Neural cell (in vitro differentiated cells): ENCODE measurements around the gene ZCCHC24. TPM values are rescaled to one million over a fixed set of nuclear protein-coding genes. Genes with fewer than 3 reads are reported as not detected.
"Not testable (repeated sequence)": the region's sequence is repeated elsewhere in the genome, so short reads cannot be mapped to it uniquely, and the experiment has no call there.

Experiments
- H2AFZ ChIP-seq: fragments of 200-600, 300-800 bp; sonication (generic), shearing (Covaris generic); 2 replicates; pipeline ENCODE4 v1.6.0; 2014; ENCODE audit warnings: low read depth, mild to moderate bottlenecking, antibody characterized with exemption, low read length, moderate library complexity
- H3F3A ChIP-seq: fragments of 200-600 bp; shearing (Covaris generic); 2 replicates; pipeline ENCODE4 v1.6.1; 2016; ENCODE audit warnings: mild to moderate bottlenecking, moderate library complexity, mixed read lengths, antibody characterized with exemption, low read length; ENCODE audit not compliant: insufficient read depth, poor library complexity, severe bottlenecking
- H3K27ac ChIP-seq: fragments of 200-600, 300-800 bp; sonication (generic), shearing (Covaris generic); 2 replicates; pipeline ENCODE4 v1.5.1; 2014; ENCODE audit warnings: mild to moderate bottlenecking, low read length, moderate library complexity
- H3K27me3 ChIP-seq: fragments of 300-800, 200-600 bp; sonication (generic), shearing (Covaris generic); 2 replicates; pipeline ENCODE4 v1.6.0; 2014; ENCODE audit warnings: mild to moderate bottlenecking, low read depth, low read length, moderate library complexity; ENCODE audit not compliant: insufficient read depth
- H3K36me3 ChIP-seq: fragments of 300-800, 200-600 bp; sonication (generic), shearing (Covaris generic); 2 replicates; pipeline ENCODE4 v1.5.1; 2014; ENCODE audit warnings: mild to moderate bottlenecking, antibody characterized with exemption, low read length, moderate library complexity; ENCODE audit not compliant: insufficient read depth
- H3K4me2 ChIP-seq: fragments of 300-800, 200-600 bp; sonication (generic), shearing (Covaris generic); 2 replicates; pipeline ENCODE4 v1.6.0; 2014; ENCODE audit warnings: mild to moderate bottlenecking, low read length
- H3K4me3 ChIP-seq: fragments of 300-800, 200-600 bp; sonication (generic), shearing (Covaris generic); 2 replicates; pipeline ENCODE4 v1.5.1; 2014; ENCODE audit warnings: mild to moderate bottlenecking, low read length, moderate library complexity
- H3K79me2 ChIP-seq: fragments of 200-600 bp; shearing (Covaris generic); replicated peaks from 2 replicates; pipeline ENCODE4 v1.6.0; 2014; ENCODE audit warnings: mild to moderate bottlenecking, low read length, moderate library complexity; ENCODE audit not compliant: insufficient read depth
- H3K9ac ChIP-seq: fragments of 300-800, 200-600 bp; sonication (generic), shearing (Covaris generic); 2 replicates; pipeline ENCODE4 v1.6.1; 2016; ENCODE audit warnings: mild to moderate bottlenecking, low read length, mixed read lengths
- H3K9me2 ChIP-seq: fragments of 200-600 bp; shearing (Covaris generic); 2 replicates; pipeline ENCODE4 v1.6.1; 2016; ENCODE audit warnings: mild to moderate bottlenecking, low read length, mixed read lengths; ENCODE audit not compliant: insufficient read depth
- H3K9me3 ChIP-seq: fragments of 200-600, 300-800 bp; sonication (generic), shearing (Covaris generic); 2 replicates; pipeline ENCODE4 v1.6.1; 2016; ENCODE audit warnings: mild to moderate bottlenecking, mixed run types, low read length, moderate library complexity, mixed read lengths
- H4K20me1 ChIP-seq: fragments of 200-600 bp; shearing (Covaris generic); 2 replicates; pipeline ENCODE4 v1.6.1; 2016; ENCODE audit warnings: mild to moderate bottlenecking, mixed run types; ENCODE audit not compliant: insufficient read depth
- CTCF ChIP-seq: fragments of 450-650 bp; IDR thresholded peaks from 2 replicates; pipeline ENCODE4 v1.5.1; 2014; ENCODE audit warnings: antibody characterized with exemption, mild to moderate bottlenecking, moderate library complexity; ENCODE audit not compliant: poor library complexity, severe bottlenecking
- EP300 ChIP-seq: fragments of 450-650 bp; conservative IDR thresholded peaks from 2 replicates; pipeline ENCODE4 v1.6.1; 2014; ENCODE audit warnings: antibody characterized with exemption, mild to moderate bottlenecking, moderate library complexity; ENCODE audit not compliant: poor library complexity, severe bottlenecking
- EZH2 ChIP-seq: fragments of 200-600, 300-800 bp; shearing (Covaris generic), sonication (generic); IDR thresholded peaks from 2 replicates; pipeline ENCODE4 v1.6.1; 2014; ENCODE audit warnings: antibody characterized with exemption, low read length, borderline replicate concordance, mild to moderate bottlenecking; ENCODE audit not compliant: insufficient read depth, poor library complexity, severe bottlenecking
- MXI1 ChIP-seq: fragments of 450-650 bp; conservative IDR thresholded peaks from 2 replicates; pipeline ENCODE4 v1.6.1; 2014; ENCODE audit warnings: antibody characterized with exemption, mild to moderate bottlenecking; ENCODE audit not compliant: poor library complexity, severe bottlenecking
- POLR2AphosphoS5 ChIP-seq: IDR thresholded peaks from 2 replicates; pipeline ENCODE4 v1.6.1; 2012
- RAD21 ChIP-seq: fragments of 450-650 bp; conservative IDR thresholded peaks from 2 replicates; pipeline ENCODE4 v1.6.1; 2014; ENCODE audit warnings: antibody characterized with exemption, mild to moderate bottlenecking, moderate library complexity
- REST ChIP-seq: IDR thresholded peaks from 2 replicates; pipeline ENCODE4 v1.6.1; 2012; ENCODE audit warnings: borderline replicate concordance
- SMC3 ChIP-seq: fragments of 450-650 bp; conservative IDR thresholded peaks from 2 replicates; pipeline ENCODE4 v1.6.1; 2014; ENCODE audit warnings: antibody characterized with exemption, mild to moderate bottlenecking, moderate library complexity; ENCODE audit not compliant: poor library complexity
- TAF1 ChIP-seq: IDR thresholded peaks from 2 replicates; pipeline ENCODE4 v1.6.1; 2012; ENCODE audit warnings: low read depth
- polyA plus RNA-seq: library from polyadenylated mRNA; depleted of rRNA; stranded (reverse); fragments of >200 nt; gene quantifications from 2 replicates; pipeline ENCODE4 v1.2.3, GENCODE V29; 2014

Gene ZCCHC24
- polyA plus RNA-seq, 1 donor from 2014 or later = not detected

GRCh38 chr10:79333513-79333912, 111.9 kb downstream of the ZCCHC24 start:
- H2AFZ ChIP-seq = no peak overlapping the region
- H3K27me3 ChIP-seq = no peaks in the 10 kb centered on the region
- H3K4me3 ChIP-seq = no peak overlapping the region
- no peak overlapping the region for H3K27ac ChIP-seq
- H3K9me2 ChIP-seq = no peaks in the 10 kb centered on the region
- no peaks in the 10 kb centered on the region for H4K20me1 ChIP-seq
- TF ChIP-seq TAF1 (no peak), REST (no peak), SMC3 (no peak), EP300 (no peak), POLR2AphosphoS5 (no peak), RAD21 (no peak), MXI1 (no peak), EZH2 (no peak), CTCF (no peak)
- no peak overlapping the region for H3K9ac ChIP-seq
- no peaks in the 10 kb centered on the region for H3K36me3 ChIP-seq
- no peaks in the 10 kb centered on the region for H3K9me3 ChIP-seq
- H3K4me2 ChIP-seq = no peak overlapping the region
- H3K79me2 ChIP-seq = no peaks in the 10 kb centered on the region
- no peaks in the 10 kb centered on the region for H3F3A ChIP-seq

- H3K4me3 ChIP-seq, H3K9ac ChIP-seq, H3K4me2 ChIP-seq, H3K36me3 ChIP-seq, H4K20me1 ChIP-seq, H3K9me2 ChIP-seq, H3F3A ChIP-seq, H3K27me3 ChIP-seq, H3K9me3 ChIP-seq, H3K27ac ChIP-seq, H2AFZ ChIP-seq, H3K79me2 ChIP-seq: not testable (repeated sequence)
Measured at GRCh38 chr10:79332610-79333315, 112.7 kb downstream of the ZCCHC24 start.

Other genes with a start within 250 kb of the ZCCHC24 start
- 13.6 and 15.4 TPM in 2 replicates for gene PPIF, start 98.2 kb downstream of the ZCCHC24 start, polyA plus RNA-seq
- gene EIF5AL1, start 66.9 kb upstream of the ZCCHC24 start, polyA plus RNA-seq = 0.08 and 0.21 TPM in 2 replicates
- 0.48 TPM in 1 of 2 replicates, not detected in the other for gene SFTPA2, start 114.8 kb upstream of the ZCCHC24 start, polyA plus RNA-seq
- not detected in 2 replicates for gene SFTPA1, start 165.3 kb upstream of the ZCCHC24 start, polyA plus RNA-seq